Activated naive CD8-positive, alpha-beta T cell treated with anti-CD3 and anti-CD28 coated beads, Interleukin-2, amount 10 ng/mL, durations not matched to agents 7 days and 5 days (primary cell): Measurements from ENCODE around the gene POTEH. TPM values are rescaled to one million over a fixed set of nuclear protein-coding genes. Genes with fewer than 3 reads are reported as not detected.
"Not testable (repeated sequence)": the region's sequence is repeated elsewhere in the genome, so short reads cannot be mapped to it uniquely, and the experiment has no call there.

ENCODE experiments used
- ATAC-seq: fragments of 150-1000 bp; cut with Tn5 transposase; one replicate; pipeline ENCODE4 v1.10.0; 2021; ENCODE audit warnings: low read depth, moderate library complexity
- POLR2A ChIA-PET: fragments of 350-600 bp; sonication (Branson Sonifier 250); formaldehyde crosslinking; loops from one replicate; lab custom pipeline; 2021; ENCODE audit warnings: antibody characterized with exemption; lab: Charles Lee
- DNase-seq: peaks from one replicate; pipeline ENCODE4 v3.0.0; 2021
- H3K27ac Mint-ChIP-seq: one replicate; pipeline ENCODE4 v1.8.0; 2022; ENCODE audit warnings: mild to moderate bottlenecking, mixed read lengths
- H3K27me3 Mint-ChIP-seq: one replicate; pipeline ENCODE4 v1.8.0; 2022; ENCODE audit warnings: mild to moderate bottlenecking, moderate library complexity, mixed read lengths
- H3K36me3 Mint-ChIP-seq: one replicate; pipeline ENCODE4 v1.8.0; 2021; ENCODE audit warnings: mild to moderate bottlenecking, mixed read lengths
- H3K4me1 Mint-ChIP-seq: one replicate; pipeline ENCODE4 v1.8.0; 2021; ENCODE audit warnings: mixed read lengths
- H3K4me3 Mint-ChIP-seq: one replicate; pipeline ENCODE4 v1.8.0; 2022; ENCODE audit warnings: mild to moderate bottlenecking, moderate library complexity, mixed read lengths
- H3K9me3 Mint-ChIP-seq: one replicate; pipeline ENCODE4 v1.8.0; 2021; ENCODE audit warnings: mixed read lengths
- total RNA-seq, 2 experiments: library from RNA; stranded (reverse); gene quantifications; one replicate each; pipeline ENCODE4 v1.2.3, GENCODE V29; 2021

Gene POTEH
- total RNA-seq = not detected

- H3K4me3 Mint-ChIP-seq, ATAC-seq, H3K4me1 Mint-ChIP-seq, H3K27ac Mint-ChIP-seq, H3K27me3 Mint-ChIP-seq, H3K9me3 Mint-ChIP-seq, DNase-seq, POLR2A ChIA-PET, H3K36me3 Mint-ChIP-seq: not testable (repeated sequence)
Measured at GRCh38 chr22:15689749-15690125, at the start of gene POTEH. Gene POTEH (plus strand): TSS chr22:15690026. CDS start chr22:15690078, 52 bp downstream.

- not testable (repeated sequence) for H3K4me3 Mint-ChIP-seq, H3K4me1 Mint-ChIP-seq
Measured at GRCh38 chr22:15642288-15642861, 47.5 kb upstream of the POTEH start.

DNA sequence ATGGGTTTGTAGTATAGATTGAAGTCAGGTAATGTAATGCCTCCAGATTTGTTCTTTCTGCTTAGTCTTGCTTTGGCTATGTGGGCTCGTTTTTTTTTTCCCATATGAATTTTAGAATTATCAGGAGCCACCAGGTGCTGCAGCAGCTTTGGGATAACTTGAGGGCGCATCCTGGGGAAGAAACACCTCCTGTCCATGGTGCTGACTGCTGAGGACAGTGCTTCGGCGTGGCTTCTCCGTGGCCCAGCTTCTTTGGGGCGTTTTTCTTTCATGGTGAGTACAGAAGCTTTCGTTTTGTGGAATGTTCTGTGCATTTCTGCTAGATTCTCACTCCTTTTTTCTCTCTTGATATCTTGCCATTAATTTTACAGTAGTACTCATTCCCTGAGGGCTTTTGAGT, 37.9 kb upstream of the POTEH start:
- POLR2A ChIA-PET = not testable (repeated sequence)

More at GRCh38 chr22:15642288-15642861, 47.5 kb upstream of the POTEH start:
- H3K27ac Mint-ChIP-seq, ATAC-seq, H3K9me3 Mint-ChIP-seq, H3K36me3 Mint-ChIP-seq, DNase-seq, H3K27me3 Mint-ChIP-seq, POLR2A ChIA-PET: not testable (repeated sequence)

GRCh38 chr22:15652738-15653137, 37.1 kb upstream of the POTEH start:
- H3K36me3 Mint-ChIP-seq, POLR2A ChIA-PET, DNase-seq, H3K4me1 Mint-ChIP-seq, H3K4me3 Mint-ChIP-seq, H3K9me3 Mint-ChIP-seq, H3K27me3 Mint-ChIP-seq, ATAC-seq, H3K27ac Mint-ChIP-seq: not testable (repeated sequence)

More for the DNA sequence above, 37.9 kb upstream of the POTEH start:
- H3K9me3 Mint-ChIP-seq, H3K27ac Mint-ChIP-seq, H3K4me1 Mint-ChIP-seq, H3K27me3 Mint-ChIP-seq, H3K4me3 Mint-ChIP-seq, ATAC-seq, H3K36me3 Mint-ChIP-seq, DNase-seq: not testable (repeated sequence)

DNA sequence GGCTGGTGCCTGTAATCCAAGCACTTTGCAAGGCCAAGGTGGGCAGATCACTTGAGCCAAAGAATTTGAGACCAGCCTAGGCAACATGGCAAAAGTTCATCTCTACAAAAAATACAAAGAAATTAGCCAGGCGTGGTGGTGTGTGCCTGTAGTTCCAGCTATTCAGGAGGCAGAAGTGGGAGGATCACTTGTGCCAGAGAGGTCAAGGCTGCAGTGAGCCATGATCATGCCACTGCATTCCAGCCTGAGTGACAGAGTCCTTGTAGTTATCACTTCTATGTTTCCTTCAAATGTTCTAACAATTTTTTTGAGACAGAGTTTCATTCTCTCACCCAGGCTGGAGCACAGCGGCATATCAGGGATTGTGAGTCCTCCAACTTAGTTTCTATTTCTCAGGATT, 36.6 kb upstream of the POTEH start:
- POLR2A ChIA-PET, H3K27ac Mint-ChIP-seq, H3K4me1 Mint-ChIP-seq, H3K9me3 Mint-ChIP-seq, H3K27me3 Mint-ChIP-seq, ATAC-seq, H3K36me3 Mint-ChIP-seq, DNase-seq, H3K4me3 Mint-ChIP-seq: not testable (repeated sequence)

DNA sequence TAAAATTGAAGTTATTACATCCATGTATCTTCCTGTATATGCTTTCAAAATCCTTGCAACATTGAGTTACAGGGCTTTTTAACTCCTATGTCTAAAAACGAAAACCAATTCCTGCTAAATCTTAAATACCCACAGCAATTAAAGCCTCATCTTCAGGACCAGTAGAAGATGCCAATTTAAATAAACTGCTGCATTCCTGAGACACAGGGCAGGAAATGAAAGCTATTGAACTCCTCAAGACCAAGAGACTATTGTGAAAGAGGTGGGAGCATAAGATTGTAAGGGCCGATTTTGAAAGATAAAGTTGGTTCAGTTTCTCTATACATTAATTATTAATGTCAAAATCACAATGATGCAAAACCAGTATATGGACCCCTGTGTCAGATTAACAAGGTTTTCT, 28.7 kb upstream of the POTEH start:
- ATAC-seq, POLR2A ChIA-PET, H3K9me3 Mint-ChIP-seq, H3K27me3 Mint-ChIP-seq, H3K27ac Mint-ChIP-seq, H3K4me1 Mint-ChIP-seq, H3K36me3 Mint-ChIP-seq, DNase-seq, H3K4me3 Mint-ChIP-seq: not testable (repeated sequence)

DNA sequence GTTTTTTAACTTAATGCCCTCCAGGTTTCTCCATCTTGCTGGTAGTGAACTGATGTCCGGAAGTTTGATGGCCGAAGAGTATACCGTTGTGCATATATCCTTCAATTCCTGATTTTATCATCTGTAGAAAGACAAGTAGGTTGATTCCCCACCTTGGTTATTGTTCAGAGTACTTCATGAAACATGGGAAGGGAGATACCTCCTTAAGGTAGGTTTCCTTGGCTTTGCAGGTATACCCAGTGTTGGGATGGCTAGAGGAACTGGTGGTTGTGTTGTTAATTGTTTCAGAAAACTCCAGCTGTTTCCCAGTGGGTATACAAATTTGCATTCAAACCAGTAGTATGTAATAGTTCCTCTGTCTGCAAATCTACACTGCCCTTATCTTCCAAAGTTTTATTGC, 25.1 kb upstream of the POTEH start:
- ATAC-seq, H3K4me3 Mint-ChIP-seq, H3K36me3 Mint-ChIP-seq, H3K27ac Mint-ChIP-seq, H3K4me1 Mint-ChIP-seq, H3K9me3 Mint-ChIP-seq, DNase-seq, POLR2A ChIA-PET, H3K27me3 Mint-ChIP-seq: not testable (repeated sequence)

- DNase-seq, POLR2A ChIA-PET, ATAC-seq, H3K36me3 Mint-ChIP-seq, H3K9me3 Mint-ChIP-seq, H3K4me1 Mint-ChIP-seq, H3K27me3 Mint-ChIP-seq, H3K27ac Mint-ChIP-seq, H3K4me3 Mint-ChIP-seq: not testable (repeated sequence)
Measured at GRCh38 chr22:15665478-15665877, 24.3 kb upstream of the POTEH start.

GRCh38 chr22:15669430-15669829, 20.4 kb upstream of the POTEH start:
- POLR2A ChIA-PET, H3K36me3 Mint-ChIP-seq, H3K27ac Mint-ChIP-seq, DNase-seq, H3K9me3 Mint-ChIP-seq, H3K4me1 Mint-ChIP-seq, ATAC-seq, H3K4me3 Mint-ChIP-seq, H3K27me3 Mint-ChIP-seq: not testable (repeated sequence)

GRCh38 chr22:15679702-15680101, 10.1 kb upstream of the POTEH start:
- H3K27ac Mint-ChIP-seq, H3K4me1 Mint-ChIP-seq, POLR2A ChIA-PET, H3K27me3 Mint-ChIP-seq, ATAC-seq, DNase-seq, H3K4me3 Mint-ChIP-seq, H3K36me3 Mint-ChIP-seq, H3K9me3 Mint-ChIP-seq: not testable (repeated sequence)

DNA sequence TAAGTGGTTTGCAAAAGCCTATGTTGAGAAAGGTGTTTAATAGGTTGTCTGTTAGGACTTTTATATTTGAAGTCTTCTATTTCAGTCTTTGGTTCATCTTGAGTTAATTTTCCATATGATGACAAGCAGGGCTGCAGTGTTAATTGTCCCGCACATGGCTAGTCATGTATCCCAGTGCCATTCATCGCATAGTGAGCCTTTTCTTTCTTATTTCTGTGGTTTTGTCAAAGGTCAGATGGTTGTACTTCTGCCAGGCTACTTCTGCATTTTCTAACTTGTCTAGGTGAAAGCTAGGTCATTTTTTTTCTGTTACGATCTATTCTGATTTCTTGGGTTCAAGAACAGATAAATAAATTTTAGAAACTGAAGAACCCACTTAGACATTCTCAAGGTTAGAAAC, 5.7 kb upstream of the POTEH start:
- H3K4me1 Mint-ChIP-seq, H3K36me3 Mint-ChIP-seq, H3K27ac Mint-ChIP-seq, ATAC-seq, H3K4me3 Mint-ChIP-seq, H3K27me3 Mint-ChIP-seq, DNase-seq, H3K9me3 Mint-ChIP-seq, POLR2A ChIA-PET: not testable (repeated sequence)

DNA sequence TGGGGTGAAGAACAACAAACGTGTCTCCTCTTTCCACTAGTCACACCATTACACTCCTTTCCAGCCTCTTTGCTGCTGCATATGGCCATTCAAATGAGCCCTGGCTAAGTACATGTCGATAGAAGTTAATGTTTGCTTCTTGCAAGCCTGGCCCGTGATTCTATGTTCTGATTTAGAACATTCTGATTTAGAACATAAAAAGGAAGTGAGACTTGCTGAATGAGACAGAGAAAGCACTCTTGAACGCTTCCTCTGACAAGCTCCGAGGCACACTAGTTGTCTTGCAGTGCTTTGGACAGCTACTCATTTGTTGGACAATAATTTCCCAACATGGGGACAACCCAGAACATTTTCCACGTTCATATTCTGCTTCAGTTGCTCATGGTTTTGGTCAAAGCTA, 5.1 kb upstream of the POTEH start:
- not testable (repeated sequence) for DNase-seq

DNA sequence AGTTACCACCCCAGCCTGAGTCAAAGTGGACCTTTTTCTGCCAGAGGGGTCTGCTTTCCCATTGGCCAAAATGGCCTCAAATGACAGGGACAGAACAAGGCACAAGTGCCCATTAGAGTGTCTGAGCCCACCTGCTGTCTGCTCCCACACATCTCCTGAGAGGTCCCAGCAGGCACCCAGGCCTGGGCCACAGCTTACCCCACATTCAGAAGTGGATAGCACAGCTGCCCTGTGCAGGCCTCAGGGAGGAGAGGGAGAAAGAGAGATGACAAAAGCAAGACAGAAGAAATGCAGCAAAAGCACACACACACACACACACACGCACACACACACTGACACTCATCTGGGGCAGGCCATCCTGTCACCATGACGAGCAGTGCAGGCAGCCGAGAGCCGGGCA, 4.2 kb upstream of the POTEH start:
- POLR2A ChIA-PET, H3K4me1 Mint-ChIP-seq, H3K4me3 Mint-ChIP-seq, H3K27ac Mint-ChIP-seq, H3K36me3 Mint-ChIP-seq, DNase-seq, H3K27me3 Mint-ChIP-seq, ATAC-seq, H3K9me3 Mint-ChIP-seq: not testable (repeated sequence)

More for the DNA sequence above, 5.1 kb upstream of the POTEH start:
- H3K36me3 Mint-ChIP-seq, ATAC-seq, H3K27ac Mint-ChIP-seq, H3K9me3 Mint-ChIP-seq, POLR2A ChIA-PET, H3K4me1 Mint-ChIP-seq, H3K27me3 Mint-ChIP-seq, H3K4me3 Mint-ChIP-seq: not testable (repeated sequence)

GRCh38 chr22:15687086-15687485, 2.7 kb upstream of the POTEH start:
- H3K27me3 Mint-ChIP-seq, POLR2A ChIA-PET, ATAC-seq, H3K27ac Mint-ChIP-seq, H3K4me1 Mint-ChIP-seq, H3K9me3 Mint-ChIP-seq, H3K36me3 Mint-ChIP-seq, H3K4me3 Mint-ChIP-seq, DNase-seq: not testable (repeated sequence)

- H3K27ac Mint-ChIP-seq, H3K4me3 Mint-ChIP-seq, DNase-seq, H3K9me3 Mint-ChIP-seq, H3K36me3 Mint-ChIP-seq, H3K27me3 Mint-ChIP-seq, H3K4me1 Mint-ChIP-seq, ATAC-seq, POLR2A ChIA-PET: not testable (repeated sequence)
Measured at GRCh38 chr22:15687676-15688075, 2.1 kb upstream of the POTEH start.
